ENCODE data around the gene HPX. TPM values are rescaled to one million over a fixed set of nuclear protein-coding genes. Genes with fewer than 3 reads are reported as not detected.

HPX gene, protein sequence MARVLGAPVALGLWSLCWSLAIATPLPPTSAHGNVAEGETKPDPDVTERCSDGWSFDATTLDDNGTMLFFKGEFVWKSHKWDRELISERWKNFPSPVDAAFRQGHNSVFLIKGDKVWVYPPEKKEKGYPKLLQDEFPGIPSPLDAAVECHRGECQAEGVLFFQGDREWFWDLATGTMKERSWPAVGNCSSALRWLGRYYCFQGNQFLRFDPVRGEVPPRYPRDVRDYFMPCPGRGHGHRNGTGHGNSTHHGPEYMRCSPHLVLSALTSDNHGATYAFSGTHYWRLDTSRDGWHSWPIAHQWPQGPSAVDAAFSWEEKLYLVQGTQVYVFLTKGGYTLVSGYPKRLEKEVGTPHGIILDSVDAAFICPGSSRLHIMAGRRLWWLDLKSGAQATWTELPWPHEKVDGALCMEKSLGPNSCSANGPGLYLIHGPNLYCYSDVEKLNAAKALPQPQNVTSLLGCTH
- total RNA-seq = 0.14 and 0.66 TPM in 2 replicates

GRCh38 chr11:6440906-6441358 lies at the start of gene HPX:
Gene HPX (minus strand): TSS chr11:6440987. CDS start chr11:6440963, 24 bp downstream.

DNA sequence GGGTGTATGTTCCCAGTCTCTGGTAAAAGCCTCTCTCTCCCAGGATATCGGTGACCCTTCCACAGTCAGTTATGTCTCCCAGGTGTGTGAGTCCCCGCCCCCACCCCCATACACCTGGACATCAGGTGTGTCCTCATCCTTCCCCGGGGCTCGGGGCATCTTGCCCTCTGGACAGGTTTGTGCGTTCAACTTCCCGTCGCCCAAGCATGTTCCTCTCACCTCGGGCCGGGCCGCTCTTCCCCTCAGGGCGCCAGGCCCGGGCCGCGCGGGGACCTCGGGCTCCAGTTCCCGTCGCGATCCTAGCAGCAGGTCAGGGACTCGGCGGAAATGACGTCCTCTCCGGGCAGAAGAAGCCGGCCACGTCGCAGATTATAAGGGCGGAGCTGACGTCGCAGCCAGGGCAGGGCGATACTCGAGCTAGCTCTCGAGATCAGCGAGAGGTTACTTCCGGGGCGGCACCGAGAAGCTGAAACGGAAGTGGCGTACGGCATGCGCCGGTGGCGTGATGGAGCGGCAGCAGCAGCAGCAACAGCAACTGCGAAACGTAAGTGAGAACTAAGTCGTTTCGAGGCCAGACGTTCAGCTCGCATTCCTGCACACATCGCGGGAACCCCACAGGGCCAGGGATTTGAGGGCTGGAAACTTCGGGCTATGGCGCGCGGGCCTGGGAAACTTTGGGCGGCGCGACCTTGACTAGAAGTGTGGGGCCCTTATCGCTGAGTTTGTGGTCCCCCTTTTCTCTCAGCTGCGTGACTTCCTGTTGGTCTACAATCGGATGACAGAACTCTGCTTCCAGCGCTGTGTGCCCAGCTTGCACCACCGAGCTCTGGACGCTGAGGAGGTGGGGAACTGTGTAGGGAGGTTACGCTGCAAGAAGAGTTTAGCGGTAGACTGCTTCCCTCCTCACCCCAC lies 40.5 kb upstream of the HPX start, which contains the start of the genes ARFIP2 and TIMM10B:
TSS of gene ARFIP2 (minus strand) at position 320 of the 912 bp plus-strand sequence. CDS start 910 bp downstream, outside the sequence.
TSS of gene TIMM10B (plus strand) at position 490 of the 912 bp plus-strand sequence. CDS start at position 506, 16 bp downstream.

DNA sequence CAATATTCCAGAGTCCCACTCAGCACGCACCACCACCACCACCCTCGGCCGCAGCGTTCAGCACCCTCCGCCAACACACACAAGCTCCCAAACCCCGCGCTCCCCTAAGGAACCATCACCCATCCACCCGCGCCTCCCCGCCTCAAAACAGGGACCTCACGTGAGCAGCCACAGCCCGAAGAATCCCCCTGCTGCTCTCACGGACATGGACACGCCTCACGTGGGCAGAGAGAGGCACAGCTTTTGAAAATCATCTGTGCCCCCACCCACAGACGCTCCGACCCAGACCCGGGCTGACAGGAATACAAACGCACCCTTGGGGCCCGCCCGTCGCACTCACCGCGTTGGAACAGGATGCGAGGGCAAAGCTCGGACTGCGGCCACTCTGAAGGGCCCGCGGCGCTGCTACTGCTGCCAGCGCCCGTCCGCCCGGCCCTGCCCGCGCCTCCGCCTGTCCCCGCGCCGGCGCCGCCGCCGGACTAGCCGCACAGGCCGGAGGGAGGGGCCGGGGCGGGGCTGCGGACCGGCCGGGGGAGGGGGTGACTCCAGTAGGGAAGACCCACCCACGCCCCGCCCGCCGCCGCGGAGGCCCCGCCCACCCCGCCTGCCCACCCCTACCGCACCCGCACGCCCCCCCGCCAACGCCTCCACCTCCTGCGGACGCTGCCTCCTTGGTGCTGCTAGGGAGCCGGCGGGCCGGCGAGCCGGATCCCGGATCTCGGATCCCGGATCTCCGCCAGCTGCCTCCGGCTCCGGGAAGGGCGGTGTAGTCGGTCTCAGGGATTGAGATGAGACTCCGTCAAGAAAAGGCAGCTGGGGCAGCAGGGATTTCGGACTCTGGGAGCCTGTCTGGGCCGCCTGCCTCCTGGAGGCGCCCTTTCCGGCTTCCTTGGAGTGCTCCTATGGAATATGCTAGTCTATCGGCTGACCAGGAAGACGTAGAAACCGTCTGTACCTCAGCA lies 32.9 kb upstream of the HPX start, which contains the start of gene TRIM3:
TSS of gene TRIM3 (minus strand) at position 491 of the 962 bp plus-strand sequence. CDS start 8,246 bp downstream, outside the sequence.

GRCh38 chr11:6419009-6419631 lies 21.7 kb downstream of the HPX start, which contains the start of gene APBB1:
Gene APBB1 (minus strand): TSS chr11:6419094. CDS start chr11:6411347, 7,747 bp downstream.

GRCh38 chr11:6389905-6390717 lies 50.7 kb downstream of the HPX start, which contains the start of gene SMPD1:
Gene SMPD1 (plus strand): TSS chr11:6390474. CDS start chr11:6390599, 125 bp downstream.

Other genes starting within 250 kb of the HPX start
- gene OR52W1, start 241.8 kb downstream of the HPX start, total RNA-seq = not detected in 2 replicates
- not detected in 2 replicates for gene C11orf42, start 235.4 kb downstream of the HPX start, total RNA-seq
- 24.9 and 36.5 TPM in 2 replicates for gene FHIP1B, start 206.4 kb downstream of the HPX start, total RNA-seq
- gene CNGA4, start 201.9 kb downstream of the HPX start, total RNA-seq = 0.44 TPM in 1 of 2 replicates, not detected in the other
- not detected in 2 replicates for gene CCKBR, start 181.1 kb downstream of the HPX start, total RNA-seq
- gene CAVIN3, start 120.5 kb downstream of the HPX start, total RNA-seq = 357 and 444 TPM in 2 replicates
- gene SMPD1, start 50.5 kb downstream of the HPX start, total RNA-seq = 34.9 and 44.4 TPM in 2 replicates
- 38.5 and 45.1 TPM in 2 replicates for gene APBB1, start 21.9 kb downstream of the HPX start, total RNA-seq
- 17.9 and 26.3 TPM in 2 replicates for gene TRIM3, start 33.0 kb upstream of the HPX start, total RNA-seq
- 70.0 and 118 TPM in 2 replicates for gene ARFIP2, start 40.3 kb upstream of the HPX start, total RNA-seq
- 50.7 and 61.7 TPM in 2 replicates for gene TIMM10B, start 40.5 kb upstream of the HPX start, total RNA-seq
- gene DNHD1, start 56.3 kb upstream of the HPX start, total RNA-seq = 6.2 and 14.0 TPM in 2 replicates
- gene RRP8, start 162.6 kb upstream of the HPX start, total RNA-seq = 9.0 and 15.0 TPM in 2 replicates
- gene ILK, start 162.8 kb upstream of the HPX start, total RNA-seq = 195 and 370 TPM in 2 replicates
- 33.3 and 41.2 TPM in 2 replicates for gene TAF10, start 171.2 kb upstream of the HPX start, total RNA-seq
- 78.6 and 243 TPM in 2 replicates for gene TPP1, start 178.4 kb upstream of the HPX start, total RNA-seq
- 21.0 and 44.0 TPM in 2 replicates for gene DCHS1, start 214.8 kb upstream of the HPX start, total RNA-seq
- 42.2 and 54.8 TPM in 2 replicates for gene MRPL17, start 242.4 kb upstream of the HPX start, total RNA-seq